ENCODE measurements around the gene TIE1. TPM values are rescaled to one million over a fixed set of nuclear protein-coding genes. Genes with fewer than 3 reads are reported as not detected.

TIE1 gene
- total RNA-seq, 4 donors from 2014 or later = 11.4 to 49.3 (median 30.2) TPM

- Histone ChIP-seq H3K27me3 (peaks cover 45% of the 10 kb centered on the region), H3K36me3 (no peaks in the 10 kb centered on the region), H3K9me3 (no peaks in the 10 kb centered on the region), H3K27ac (no peak overlapping the region), H3K4me3 (no peak overlapping the region), H3K4me1 (peaks cover 0 to 9% (median 4%) of the 10 kb centered on the region in 3 donors)
- TF ChIP-seq POLR2A (IDR thresholded peaks at IDR 0.05) (no peak), EP300 (IDR thresholded peaks at IDR 0.05) (no peak), CTCF (IDR thresholded peaks at IDR 0.05) (no peak), POLR2AphosphoS5 (IDR thresholded peaks at IDR 0.05) (no peak)
- 12 to 30% methylated on average over 2 to 5 of the region's 29 CpGs for WGBS, 2 donors (ENCODE audit: low coverage in 1 of 2)
- ATAC-seq = no peak
These were observed 30.2 kb upstream of the TIE1 start for GRCh38 chr1:43270421-43271095.

- Histone ChIP-seq H3K4me3 (no peak overlapping the region), H3K4me1 (peaks cover 0 to 9% (median 4%) of the 10 kb centered on the region in 3 donors), H3K27me3 (peaks cover 45% of the 10 kb centered on the region), H3K9me3 (no peaks in the 10 kb centered on the region), H3K36me3 (no peaks in the 10 kb centered on the region), H3K27ac (no peak overlapping the region)
- no peak for ATAC-seq
- WGBS, 2 donors (ENCODE audit: low coverage in 1 of 2) = 79 to 80% methylated on average over 6 to 9 of the region's 12 CpGs
- no peak for TF ChIP-seq CTCF (IDR thresholded peaks at IDR 0.05)
These were observed 29.3 kb upstream of the TIE1 start for GRCh38 chr1:43271186-43272118.

- no peak overlapping the region for H3K27ac ChIP-seq
- 58% methylated on average over 4 of the region's 9 CpGs; no CpG with 5 or more reads in 1 of the 2 donors for WGBS, 2 donors (ENCODE audit: low coverage in 1 of 2)
- H3K36me3 ChIP-seq = no peaks in the 10 kb centered on the region
- no peaks in the 10 kb centered on the region for H3K9me3 ChIP-seq
- no peak for ATAC-seq
- TF ChIP-seq POLR2AphosphoS5 (IDR thresholded peaks at IDR 0.05) = no peak
- TF ChIP-seq POLR2A (IDR thresholded peaks at IDR 0.05) = no peak
- TF ChIP-seq CTCF (IDR thresholded peaks at IDR 0.05) = no peak
- no peak for TF ChIP-seq EP300 (IDR thresholded peaks at IDR 0.05)
- H3K4me1 ChIP-seq = peaks cover 0 to 9% (median 4%) of the 10 kb centered on the region in 3 donors
- H3K27me3 ChIP-seq = peaks cover 45% of the 10 kb centered on the region
- no peak overlapping the region for H3K4me3 ChIP-seq
These were observed 28.6 kb upstream of the TIE1 start for GRCh38 chr1:43272161-43272560.

GRCh38 chr1:43272576-43273571 lies 27.9 kb upstream of the TIE1 start:
- H3K36me3 ChIP-seq = no peaks in the 10 kb centered on the region
- 93 to 95% methylated on average over 3 to 7 of the region's 46 CpGs for WGBS, 2 donors (ENCODE audit: low coverage in 1 of 2)
- H3K27ac ChIP-seq = no peak overlapping the region
- no peak for TF ChIP-seq POLR2A (IDR thresholded peaks at IDR 0.05)
- no peak for TF ChIP-seq CTCF (IDR thresholded peaks at IDR 0.05)
- no peaks in the 10 kb centered on the region for H3K9me3 ChIP-seq
- no peak for ATAC-seq
- peaks cover 45% of the 10 kb centered on the region for H3K27me3 ChIP-seq
- peaks cover 0 to 9% (median 4%) of the 10 kb centered on the region in 3 donors for H3K4me1 ChIP-seq
- no peak overlapping the region for H3K4me3 ChIP-seq

Data from gastroesophageal sphincter (tissue), 4 donors.